ENCODE measurements around the gene U2AF2.
"Not testable (repeated sequence)": the region's sequence is repeated elsewhere in the genome, so short reads cannot be mapped to it uniquely, and the experiment has no call there.

Gene U2AF2

GRCh38 chr19:55716531-55716930, 61.7 kb downstream of the U2AF2 start:
- Mint-ChIP-seq H3K27ac (no peak overlapping the region), H3K36me3 (ENCODE audit: low read depth) (peaks cover 3% of the 10 kb centered on the region)

DNA sequence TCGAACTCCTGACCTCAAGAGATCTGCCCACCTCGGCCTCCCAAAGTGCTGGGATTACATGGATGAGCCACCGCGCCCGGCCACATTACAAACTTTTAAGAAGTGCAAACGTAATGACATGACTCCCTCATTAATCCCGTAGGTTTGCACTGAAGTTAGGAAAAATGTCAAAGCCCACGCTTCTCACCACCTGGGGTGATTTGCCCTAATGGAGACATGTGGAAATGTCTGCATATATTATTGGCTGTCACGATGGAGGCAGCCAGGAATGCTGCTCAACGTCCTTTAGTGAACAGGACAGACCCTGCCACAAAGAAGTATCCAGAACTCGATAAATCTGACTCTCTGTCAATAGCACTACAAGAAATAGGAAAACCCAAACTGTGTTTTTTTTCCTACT, 62.4 kb downstream of the U2AF2 start:
- Mint-ChIP-seq H3K4me3 (no peak overlapping the region), H3K27me3 (ENCODE audit: low read depth) (no peaks in the 10 kb centered on the region), H3K27ac (no peak overlapping the region)

More at GRCh38 chr19:55716531-55716930, 61.7 kb downstream of the U2AF2 start:
- Mint-ChIP-seq H3K27me3 (ENCODE audit: low read depth) (no peaks in the 10 kb centered on the region), H3K9me3 (peaks cover 25% of the 10 kb centered on the region), H3K4me3 (no peak overlapping the region), H3K4me1 (ENCODE audit: low read depth) (no peaks in the 10 kb centered on the region)
- DNase-seq (ENCODE audit: low spot score), result no peak

DNA sequence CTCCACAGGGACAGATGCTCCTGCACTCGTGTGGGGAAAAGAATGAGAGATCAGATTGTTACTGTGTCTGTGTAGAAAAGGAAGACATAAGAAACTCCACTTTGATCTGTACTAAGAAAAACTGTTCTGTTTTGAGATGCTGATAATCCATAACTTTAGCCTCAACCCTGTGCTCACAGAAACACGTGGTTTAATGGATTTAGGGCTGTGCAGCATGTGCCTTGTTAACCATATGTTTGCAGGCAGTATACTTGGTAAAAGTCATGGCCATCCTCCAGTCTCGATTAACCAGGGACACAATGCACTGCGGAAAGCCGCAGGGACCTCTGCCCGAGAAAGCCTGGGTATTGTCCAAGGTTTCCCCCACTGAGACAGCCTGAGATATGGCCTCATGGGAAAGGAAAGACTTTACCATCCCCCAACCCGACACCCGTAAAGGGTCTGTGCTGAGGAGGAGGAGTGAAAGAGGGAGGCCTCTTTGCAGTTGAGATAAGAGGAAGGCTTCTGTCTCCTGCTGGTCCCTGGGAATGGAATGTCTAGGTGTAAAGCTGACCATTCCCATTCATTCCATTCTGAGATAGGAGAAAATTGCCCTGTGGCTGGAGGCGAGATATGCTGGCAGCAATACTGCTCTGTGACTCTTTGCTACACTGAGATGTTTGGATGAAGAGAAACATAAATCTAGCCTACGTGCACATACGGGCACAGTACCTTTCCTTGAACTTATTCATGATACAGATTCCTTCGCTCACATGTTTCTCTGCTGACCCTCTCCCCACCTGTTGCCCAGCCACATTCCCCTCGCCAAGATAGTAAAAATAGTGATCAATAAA, 63.3 kb downstream of the U2AF2 start:
- DNase-seq (ENCODE audit: low spot score); H3K27ac Mint-ChIP-seq; H3K4me1 Mint-ChIP-seq (ENCODE audit: low read depth); H3K27me3 Mint-ChIP-seq (ENCODE audit: low read depth); H3K36me3 Mint-ChIP-seq (ENCODE audit: low read depth); H3K4me3 Mint-ChIP-seq: not testable (repeated sequence)
- H3K9me3 Mint-ChIP-seq, result peaks cover 26% of the 10 kb centered on the region

More for the DNA sequence above, 62.4 kb downstream of the U2AF2 start:
- DNase-seq (ENCODE audit: low spot score), result no peak
- H3K36me3 Mint-ChIP-seq (ENCODE audit: low read depth), result peaks cover 3% of the 10 kb centered on the region
- H3K4me1 Mint-ChIP-seq (ENCODE audit: low read depth), result no peaks in the 10 kb centered on the region
- peaks cover 29% of the 10 kb centered on the region for H3K9me3 Mint-ChIP-seq

DNA sequence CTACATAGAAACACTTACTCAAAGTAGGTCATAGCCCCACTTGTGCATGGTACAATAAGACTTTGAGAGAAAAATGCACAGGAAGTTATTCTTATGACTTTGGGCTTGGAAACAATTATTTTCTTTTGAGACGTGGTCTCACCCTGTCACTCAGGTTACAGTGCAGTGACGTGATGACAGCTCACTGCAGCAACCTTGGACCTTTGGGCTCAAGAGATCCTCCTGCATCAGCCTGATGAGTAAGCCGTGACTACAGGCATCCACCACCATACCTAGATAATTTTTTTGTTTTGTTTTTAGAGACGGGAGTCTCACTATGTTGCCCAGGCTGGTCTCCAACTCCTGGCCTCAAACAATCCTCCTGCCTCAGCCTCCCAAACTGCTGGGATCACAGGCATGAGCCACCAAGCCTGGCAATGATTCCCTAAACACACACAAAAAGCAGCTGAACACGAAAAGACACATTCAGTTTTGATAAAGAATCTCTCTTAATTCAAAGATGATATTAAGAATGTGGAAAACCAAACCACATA, 65.4 kb downstream of the U2AF2 start:
- no peak for DNase-seq (ENCODE audit: low spot score)
- Mint-ChIP-seq H3K4me1 (ENCODE audit: low read depth) (no peaks in the 10 kb centered on the region), H3K27me3 (ENCODE audit: low read depth) (no peaks in the 10 kb centered on the region), H3K36me3 (ENCODE audit: low read depth) (no peaks in the 10 kb centered on the region), H3K9me3 (peaks cover 25% of the 10 kb centered on the region), H3K4me3 (no peak overlapping the region), H3K27ac (no peak overlapping the region)

DNA sequence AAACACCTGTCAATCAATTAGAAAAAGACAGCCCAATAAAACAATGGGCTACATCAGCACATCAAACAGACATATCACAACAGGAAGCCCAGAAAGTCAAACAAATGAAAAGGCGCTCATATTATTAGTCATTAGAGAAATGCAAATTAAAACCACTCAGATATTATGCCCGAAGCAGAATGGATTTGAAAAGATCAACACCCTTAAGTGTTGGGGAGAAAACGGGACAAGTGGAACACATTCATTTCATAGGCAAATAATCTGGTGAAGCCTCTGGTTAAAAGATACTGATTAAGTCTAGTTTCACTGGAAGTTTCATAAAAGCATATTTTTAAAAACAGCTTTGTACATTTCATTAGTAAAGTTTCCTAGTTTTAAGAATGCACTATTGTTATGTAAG, 66.0 kb downstream of the U2AF2 start:
- no peak overlapping the region for H3K27ac Mint-ChIP-seq
- DNase-seq (ENCODE audit: low spot score), result no peak
- no peaks in the 10 kb centered on the region for H3K36me3 Mint-ChIP-seq (ENCODE audit: low read depth)
- H3K4me3 Mint-ChIP-seq, result no peak overlapping the region
- H3K27me3 Mint-ChIP-seq (ENCODE audit: low read depth), result no peaks in the 10 kb centered on the region
- peaks cover 25% of the 10 kb centered on the region for H3K9me3 Mint-ChIP-seq
- no peaks in the 10 kb centered on the region for H3K4me1 Mint-ChIP-seq (ENCODE audit: low read depth)

DNA sequence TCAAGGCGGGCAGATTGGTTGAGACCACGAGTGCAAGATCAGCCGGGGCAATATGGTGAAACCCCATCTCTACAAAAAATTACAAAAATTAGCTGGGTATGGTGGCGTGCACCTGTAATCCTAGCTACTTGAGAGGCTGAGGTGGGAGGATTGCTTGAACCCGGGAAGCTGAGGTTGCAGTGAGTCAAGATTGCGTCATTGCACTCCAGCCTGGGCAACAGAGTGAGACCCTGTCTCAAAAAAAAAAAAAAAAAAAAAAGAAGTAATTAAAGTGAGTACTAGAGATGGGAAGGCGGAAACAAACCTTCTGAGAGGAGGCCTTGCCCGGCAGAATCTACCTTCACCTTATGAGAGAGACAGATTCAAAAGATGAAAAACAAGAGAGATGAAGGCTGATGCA, 68.7 kb downstream of the U2AF2 start:
- H3K27ac Mint-ChIP-seq, result no peak overlapping the region
- H3K4me3 Mint-ChIP-seq, result no peak overlapping the region
- H3K27me3 Mint-ChIP-seq (ENCODE audit: low read depth), result no peaks in the 10 kb centered on the region
- H3K4me1 Mint-ChIP-seq (ENCODE audit: low read depth), result no peaks in the 10 kb centered on the region
- H3K9me3 Mint-ChIP-seq, result peaks cover 25% of the 10 kb centered on the region
- DNase-seq (ENCODE audit: low spot score), result no peak
- H3K36me3 Mint-ChIP-seq (ENCODE audit: low read depth), result no peaks in the 10 kb centered on the region

Data from T-helper 2 cell treated with Interferon-gamma antibody and Interleukin-4, amounts not matched to agents 5 μg/mL and 100 μg/mL, for 36 hours (primary cell).